ENCODE measurements around the gene PGM2. TPM values are rescaled to one million over a fixed set of nuclear protein-coding genes. Genes with fewer than 3 reads are reported as not detected.

The PGM2 gene
- total and polyA plus RNA-seq, 10 of the 15 experiments (the other 5 are each of a cell fraction or from before 2014, with no cell fraction given): 11.9 to 41.7 (median 37.1) TPM

DNA sequence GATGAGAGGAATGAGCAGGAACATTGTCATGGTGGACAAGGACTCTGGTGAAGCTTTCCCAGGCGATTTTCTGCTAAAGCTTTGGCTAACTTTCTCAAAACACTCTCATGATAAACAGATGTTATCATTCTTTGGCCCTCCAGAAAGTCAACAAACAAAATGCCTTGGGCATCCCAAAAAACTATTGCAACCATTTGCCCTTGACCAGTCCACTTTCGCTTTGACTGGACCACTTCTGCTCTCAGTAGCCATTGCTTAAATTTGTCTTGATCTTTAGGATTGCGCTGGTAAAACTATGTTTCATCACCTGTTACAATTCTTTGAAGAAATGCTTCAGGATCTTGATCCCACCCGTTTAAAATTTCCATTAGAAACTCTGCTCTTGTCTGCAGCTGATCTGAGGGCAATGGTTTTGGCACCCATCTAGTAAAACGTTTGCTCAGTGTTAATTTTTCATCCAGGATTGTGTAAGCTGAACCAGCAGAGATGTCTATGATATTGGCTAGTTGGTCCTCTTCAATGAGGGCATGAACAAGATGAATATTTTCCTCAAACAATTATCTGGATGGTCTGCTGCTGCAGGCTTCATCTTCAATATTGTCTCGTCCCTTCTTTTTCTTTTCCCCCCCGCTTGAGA is 79.2 kb downstream of the PGM2 start (continued):
- TF ChIP-seq, protein P1, sequence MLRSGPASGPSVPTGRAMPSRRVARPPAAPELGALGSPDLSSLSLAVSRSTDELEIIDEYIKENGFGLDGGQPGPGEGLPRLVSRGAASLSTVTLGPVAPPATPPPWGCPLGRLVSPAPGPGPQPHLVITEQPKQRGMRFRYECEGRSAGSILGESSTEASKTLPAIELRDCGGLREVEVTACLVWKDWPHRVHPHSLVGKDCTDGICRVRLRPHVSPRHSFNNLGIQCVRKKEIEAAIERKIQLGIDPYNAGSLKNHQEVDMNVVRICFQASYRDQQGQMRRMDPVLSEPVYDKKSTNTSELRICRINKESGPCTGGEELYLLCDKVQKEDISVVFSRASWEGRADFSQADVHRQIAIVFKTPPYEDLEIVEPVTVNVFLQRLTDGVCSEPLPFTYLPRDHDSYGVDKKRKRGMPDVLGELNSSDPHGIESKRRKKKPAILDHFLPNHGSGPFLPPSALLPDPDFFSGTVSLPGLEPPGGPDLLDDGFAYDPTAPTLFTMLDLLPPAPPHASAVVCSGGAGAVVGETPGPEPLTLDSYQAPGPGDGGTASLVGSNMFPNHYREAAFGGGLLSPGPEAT (IDR thresholded peaks at IDR 0.05; ENCODE audit: low read depth): no peak
- TF ChIP-seq CHD1 (IDR thresholded peaks at IDR 0.05; ENCODE audit: low read depth, low read length) (no peak), IKZF2 (IDR thresholded peaks at IDR 0.05) (no peak)
- TF ChIP-seq, protein P2, sequence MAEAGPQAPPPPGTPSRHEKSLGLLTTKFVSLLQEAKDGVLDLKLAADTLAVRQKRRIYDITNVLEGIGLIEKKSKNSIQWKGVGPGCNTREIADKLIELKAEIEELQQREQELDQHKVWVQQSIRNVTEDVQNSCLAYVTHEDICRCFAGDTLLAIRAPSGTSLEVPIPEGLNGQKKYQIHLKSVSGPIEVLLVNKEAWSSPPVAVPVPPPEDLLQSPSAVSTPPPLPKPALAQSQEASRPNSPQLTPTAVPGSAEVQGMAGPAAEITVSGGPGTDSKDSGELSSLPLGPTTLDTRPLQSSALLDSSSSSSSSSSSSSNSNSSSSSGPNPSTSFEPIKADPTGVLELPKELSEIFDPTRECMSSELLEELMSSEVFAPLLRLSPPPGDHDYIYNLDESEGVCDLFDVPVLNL (IDR thresholded peaks at IDR 0.05; ENCODE audit: low read depth, low read length): no peak

DNA sequence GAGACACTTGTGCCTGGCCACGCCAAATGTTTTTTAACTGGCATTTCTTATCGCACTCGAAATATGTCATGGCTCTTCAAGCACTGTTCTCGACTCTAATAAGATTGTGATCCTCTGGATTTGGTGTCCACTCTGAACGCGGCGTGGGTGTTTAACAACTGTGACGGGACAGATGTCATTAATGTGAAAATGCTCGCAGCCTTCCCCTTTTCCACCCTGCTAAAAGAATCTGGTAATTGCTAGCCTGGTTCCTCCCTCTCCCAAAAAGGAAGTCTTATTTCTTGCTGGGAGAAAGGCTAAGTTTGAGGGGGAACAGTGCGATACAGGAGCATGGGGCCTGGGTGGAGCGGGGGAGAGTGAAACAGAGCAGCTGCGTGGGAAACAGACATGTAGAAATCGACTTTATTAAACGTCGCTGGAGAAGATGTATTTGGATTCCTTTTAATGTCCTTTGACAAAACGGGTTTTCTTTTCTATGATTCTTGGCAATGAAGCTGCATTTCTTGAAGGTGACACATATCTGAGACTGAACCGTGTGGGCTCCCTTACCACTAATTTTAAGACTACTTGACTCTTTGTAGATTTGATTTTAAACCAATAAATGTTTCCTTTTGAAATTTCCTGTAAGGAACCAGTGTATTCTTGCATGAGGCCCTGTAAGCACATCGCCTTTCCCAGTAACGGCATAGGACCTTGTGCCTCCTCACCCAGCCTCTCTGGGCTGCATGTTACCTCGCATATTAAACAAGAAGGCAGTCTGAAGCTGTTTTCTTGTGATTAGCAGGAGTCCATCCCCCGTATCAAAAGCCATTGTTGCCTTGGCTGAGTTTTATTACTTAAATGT is 82.2 kb downstream of the PGM2 start:
- DNase-seq (ENCODE audit: low read depth, low spot score): no peak

More for the DNA sequence above, 82.2 kb downstream of the PGM2 start:
- CTCF ChIA-PET: interaction anchor here (0.9 to 1.3 kb wide), 3 partner anchors 13 to 17 kb away, joined by 3 read pairs; no protein-coding TSS in a partner anchor
- H4K20me1 ChIP-seq (ENCODE audit: control insufficient read depth, insufficient read depth): no peaks in the 10 kb centered on the region
- 91% methylated on average over 21 of the region's 21 CpGs for WGBS (ENCODE audit: insufficient coverage, insufficient replicate concordance, low lambda C conversion rate, missing lambda C conversion rate)
- H3K4me1 ChIP-seq (ENCODE audit: control insufficient read depth, insufficient read depth, low read length): no peaks in the 10 kb centered on the region
- FAIRE-seq (no peak), ATAC-seq (no peak)
- in situ Hi-C loops (cut with MboI) (no loop called here), intact Hi-C loops (cut with micrococcal nuclease; ENCODE audit: unreplicated experiment) (no loop called here)
- POLR2A ChIA-PET: no interaction called here
- RAD21 ChIA-PET (ENCODE audit: unreplicated experiment): no interaction called here
- SMC1A ChIA-PET (ENCODE audit: uncharacterized antibody, unreplicated experiment): no interaction called here
- TF ChIP-seq, protein P1 (IDR thresholded peaks at IDR 0.05; ENCODE audit: low read depth): no peak
- TF ChIP-seq TCF12 (IDR thresholded peaks at IDR 0.05; ENCODE audit: low read depth, low read length): no peak
- TF ChIP-seq, protein P3, sequence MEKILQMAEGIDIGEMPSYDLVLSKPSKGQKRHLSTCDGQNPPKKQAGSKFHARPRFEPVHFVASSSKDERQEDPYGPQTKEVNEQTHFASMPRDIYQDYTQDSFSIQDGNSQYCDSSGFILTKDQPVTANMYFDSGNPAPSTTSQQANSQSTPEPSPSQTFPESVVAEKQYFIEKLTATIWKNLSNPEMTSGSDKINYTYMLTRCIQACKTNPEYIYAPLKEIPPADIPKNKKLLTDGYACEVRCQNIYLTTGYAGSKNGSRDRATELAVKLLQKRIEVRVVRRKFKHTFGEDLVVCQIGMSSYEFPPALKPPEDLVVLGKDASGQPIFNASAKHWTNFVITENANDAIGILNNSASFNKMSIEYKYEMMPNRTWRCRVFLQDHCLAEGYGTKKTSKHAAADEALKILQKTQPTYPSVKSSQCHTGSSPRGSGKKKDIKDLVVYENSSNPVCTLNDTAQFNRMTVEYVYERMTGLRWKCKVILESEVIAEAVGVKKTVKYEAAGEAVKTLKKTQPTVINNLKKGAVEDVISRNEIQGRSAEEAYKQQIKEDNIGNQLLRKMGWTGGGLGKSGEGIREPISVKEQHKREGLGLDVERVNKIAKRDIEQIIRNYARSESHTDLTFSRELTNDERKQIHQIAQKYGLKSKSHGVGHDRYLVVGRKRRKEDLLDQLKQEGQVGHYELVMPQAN (conservative IDR thresholded peaks at IDR 0.05): no peak
- TF ChIP-seq CBX5 (IDR thresholded peaks at IDR 0.05; ENCODE audit: low read depth): no peak
- no peaks in the 10 kb centered on the region for H3K36me3 ChIP-seq (ENCODE audit: control insufficient read depth in 2 of 2, insufficient read depth in 2 of 2, low read length in 1 of 2)
- H2AFZ ChIP-seq (ENCODE audit: control insufficient read depth, low read depth, low read length): no peak overlapping the region
- no peak overlapping the region for H3K4me3 ChIP-seq
- H3K27me3 ChIP-seq (replicated peaks in 1 of 2; ENCODE audit: control insufficient read depth in 2 of 2, insufficient read depth in 2 of 2, low read length in 1 of 2): no peaks in the 10 kb centered on the region
- no peak overlapping the region for H3K27ac ChIP-seq (ENCODE audit: control insufficient read depth, insufficient read depth)
- no peak overlapping the region for H3K9ac ChIP-seq (ENCODE audit: control insufficient read depth, insufficient read depth, low read length)
- no peak overlapping the region for H3K4me2 ChIP-seq (ENCODE audit: control insufficient read depth, insufficient read depth)
- no TSS peak for BruUV-seq (replicated peaks)
- no peaks in the 10 kb centered on the region for H3K9me3 ChIP-seq (replicated peaks; ENCODE audit: control insufficient read depth, insufficient read depth, low read length)
- peaks cover 1% of the 10 kb centered on the region; the same call in 1 of the 2 replicates for H3K79me2 ChIP-seq (ENCODE audit: control insufficient read depth, insufficient read depth, low read length)
